HG03103 (cell line): Measurements from ENCODE around the gene TSPAN18.
A peak's percentile ranks its signal among the peaks of the same experiment; 100 is the strongest.

ENCODE experiments used
- ATAC-seq: cut with Tn5 transposase; IDR thresholded peaks from one replicate; pipeline ENCODE4 v1.9.1; 2021; ENCODE audit warnings: low read depth; ENCODE audit not compliant: unreplicated experiment

The TSPAN18 gene

GRCh38 chr11:44858796-44859527 lies 132.2 kb downstream of the TSPAN18 start:
- no peak for ATAC-seq

- no peak for ATAC-seq
Observed at GRCh38 chr11:44859528-44859925, 132.8 kb downstream of the TSPAN18 start.

GRCh38 chr11:44860346-44860745 lies 133.6 kb downstream of the TSPAN18 start:
- ATAC-seq, result no peak

- peak; percentile 99 for ATAC-seq
Observed at GRCh38 chr11:44861849-44862557, 135.2 kb downstream of the TSPAN18 start.

- ATAC-seq, result no peak
Observed at GRCh38 chr11:44862558-44863101, 135.9 kb downstream of the TSPAN18 start.

GRCh38 chr11:44863231-44863630 lies 136.5 kb downstream of the TSPAN18 start:
- ATAC-seq, result no peak

- no peak for ATAC-seq
Observed at GRCh38 chr11:44865866-44866272, 139.1 kb downstream of the TSPAN18 start.

GRCh38 chr11:44866286-44866685 lies 139.5 kb downstream of the TSPAN18 start:
- no peak for ATAC-seq

GRCh38 chr11:44868021-44868420 lies 141.3 kb downstream of the TSPAN18 start:
- no peak for ATAC-seq

- ATAC-seq, result no peak
Observed at GRCh38 chr11:44868455-44869421, 142.0 kb downstream of the TSPAN18 start.

GRCh38 chr11:44870181-44870580 lies 143.4 kb downstream of the TSPAN18 start:
- no peak for ATAC-seq

GRCh38 chr11:44870615-44871176 lies 143.9 kb downstream of the TSPAN18 start:
- no peak for ATAC-seq

- peak; percentile 95 for ATAC-seq
Observed at GRCh38 chr11:44871682-44872081, 144.9 kb downstream of the TSPAN18 start.

- no peak for ATAC-seq
Observed at GRCh38 chr11:44872556-44872955, 145.8 kb downstream of the TSPAN18 start.

GRCh38 chr11:44873537-44873936 lies 146.8 kb downstream of the TSPAN18 start:
- ATAC-seq, result no peak

GRCh38 chr11:44874284-44874683 lies 147.5 kb downstream of the TSPAN18 start:
- ATAC-seq, result no peak

- ATAC-seq, result no peak
Observed at GRCh38 chr11:44875037-44875436, 148.3 kb downstream of the TSPAN18 start.

GRCh38 chr11:44876194-44876723 lies 149.5 kb downstream of the TSPAN18 start:
- no peak for ATAC-seq

GRCh38 chr11:44876906-44877305 lies 150.1 kb downstream of the TSPAN18 start:
- no peak for ATAC-seq
